ENCODE results near the gene HSP90AA1.

The HSP90AA1 gene

DNA sequence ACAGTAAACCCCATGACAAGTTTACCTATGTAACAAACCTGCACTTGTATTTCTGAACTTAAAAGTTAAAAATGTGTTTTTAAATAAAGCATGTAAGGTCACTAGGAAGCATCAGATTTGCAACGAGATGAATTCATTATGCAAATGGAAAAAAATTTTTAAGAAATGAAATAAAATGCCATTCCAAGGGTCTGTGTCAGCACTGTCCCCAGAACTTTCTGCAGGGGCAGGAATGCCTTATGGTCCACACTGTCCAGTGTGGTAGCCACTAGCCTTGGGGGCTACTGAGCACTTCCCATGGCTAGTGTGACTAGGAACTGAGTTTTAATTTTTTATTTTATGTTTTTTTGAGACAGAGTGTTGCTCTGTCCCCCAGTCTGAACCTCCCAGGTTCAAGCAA is 49.2 kb downstream of the HSP90AA1 start:
- no peak for DNase-seq

DNA sequence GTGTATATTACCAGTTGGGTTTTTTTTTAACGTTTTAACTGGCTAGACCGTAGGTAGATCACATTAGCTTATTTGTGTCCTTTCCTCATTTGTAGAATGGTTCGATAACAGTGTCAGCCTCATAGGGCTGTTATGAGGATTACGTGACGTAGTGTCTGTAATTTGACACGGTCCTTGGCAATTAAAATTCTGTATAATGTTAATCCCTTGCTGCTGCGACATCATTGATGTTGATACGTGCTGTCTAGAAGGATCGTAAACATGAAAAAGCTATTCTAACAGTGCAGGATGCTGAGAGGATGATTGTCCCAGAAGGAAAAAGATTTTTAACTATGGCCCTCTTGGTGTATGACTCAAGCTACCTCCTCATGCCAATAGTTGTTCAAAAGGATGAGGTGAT is 50.9 kb downstream of the HSP90AA1 start:
- DNase-seq: no peak

DNA sequence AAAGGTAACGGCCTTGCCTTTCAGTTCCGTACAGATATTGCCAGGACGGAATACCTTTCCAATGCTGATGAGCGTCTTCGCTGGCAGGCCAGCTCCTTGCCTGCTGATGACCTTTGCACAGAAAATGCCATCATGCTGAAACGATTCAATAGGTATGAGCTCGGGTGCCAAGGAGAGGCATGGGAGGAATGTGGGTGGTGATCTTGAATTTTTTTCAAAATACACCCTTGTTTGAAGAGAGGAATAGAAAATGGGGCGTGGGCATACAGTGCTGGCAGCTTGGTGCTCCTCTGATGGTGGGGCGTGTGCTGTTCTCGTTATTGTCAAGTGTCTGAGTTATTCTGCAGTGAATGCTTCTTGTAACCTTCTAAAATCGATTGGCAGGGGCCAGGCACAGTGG is 52.5 kb downstream of the HSP90AA1 start:
- no peak for DNase-seq

DNA sequence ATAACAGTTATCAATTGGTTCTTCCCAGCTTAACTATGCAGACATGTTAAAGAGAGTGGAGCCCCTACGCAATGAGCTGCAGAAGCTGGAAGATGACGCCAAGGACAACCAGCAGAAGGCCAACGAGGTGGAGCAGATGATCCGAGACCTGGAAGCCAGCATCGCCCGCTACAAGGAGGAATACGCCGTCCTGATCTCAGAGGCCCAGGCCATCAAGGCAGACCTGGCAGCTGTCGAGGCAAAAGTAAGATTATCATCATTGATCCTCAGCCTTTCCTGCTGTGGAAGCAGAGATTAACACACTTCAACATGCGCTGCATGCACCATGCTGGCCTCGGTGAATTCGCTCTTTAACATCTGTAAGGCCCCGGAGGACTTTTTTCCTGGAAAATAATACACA is 53.6 kb downstream of the HSP90AA1 start:
- DNase-seq: no peak
